Measurements from ENCODE around the gene CRYBG1. TPM values are rescaled to one million over a fixed set of nuclear protein-coding genes. Genes with fewer than 3 reads are reported as not detected.

The CRYBG1 gene
- total and polyA plus RNA-seq, 2 of the 4 experiments (the other 2 are of a cell fraction), result 0.38 to 1.1 TPM

DNA sequence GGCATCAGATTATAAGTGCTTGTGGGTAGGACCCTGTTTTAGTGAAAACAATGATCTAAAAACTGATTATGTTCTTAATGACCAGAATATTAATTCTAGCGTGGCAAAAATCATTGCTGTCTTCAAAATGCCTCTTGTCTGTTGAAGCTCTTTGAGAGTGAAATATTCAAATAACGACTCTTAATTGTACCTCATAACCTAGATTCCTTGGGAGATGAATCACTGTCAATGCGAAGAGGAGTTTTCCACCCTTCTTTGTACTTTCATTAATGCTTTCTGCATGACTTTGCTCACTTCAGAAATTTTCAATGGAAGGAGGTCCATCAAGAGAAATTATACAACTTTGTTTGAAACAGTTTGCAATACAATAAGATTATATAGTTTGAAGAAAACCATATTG is 71.5 kb downstream of the CRYBG1 start:
- Histone ChIP-seq H3K36me3 (ENCODE audit: control insufficient read depth, insufficient read depth, low read length) (no peaks in the 10 kb centered on the region), H3K14ac (replicated peaks; ENCODE audit: low read depth, low read length) (no peak overlapping the region), H3K4me2 (ENCODE audit: low read depth, low read length) (no peak overlapping the region), H3K9me1 (ENCODE audit: insufficient read depth, low read length) (no peaks in the 10 kb centered on the region), H2BK5ac (ENCODE audit: low read depth, low read length, poor library complexity, severe bottlenecking) (no peak overlapping the region), H3K4me1 (ENCODE audit: control insufficient read depth, insufficient read depth, low read length) (no peaks in the 10 kb centered on the region), H3K27me3 (ENCODE audit: control insufficient read depth, insufficient read depth, low read length) (peaks cover 16% of the 10 kb centered on the region), H2BK120ac (ENCODE audit: low read depth, low read length) (no peak overlapping the region), H3K56ac (ENCODE audit: extremely low read depth, insufficient read depth, low read length) (no peak overlapping the region), H2AK5ac (ENCODE audit: low read depth, low read length) (no peak overlapping the region), H3K4ac (ENCODE audit: low read depth, low read length) (no peak overlapping the region), H2BK15ac (ENCODE audit: low read depth, low read length) (no peak overlapping the region), H3K4me3 (ENCODE audit: insufficient read depth, low read depth, low read length) (no peak overlapping the region), H4K8ac (ENCODE audit: low read depth in 2 of 2, low read length in 2 of 2) (no peak overlapping the region), H2AFZ (replicated peaks; ENCODE audit: low read length, poor library complexity) (no peak overlapping the region), H3K79me1 (ENCODE audit: low read depth in 1 of 2, low read length in 2 of 2) (no peaks in the 10 kb centered on the region), H3K9me3 (ENCODE audit: control insufficient read depth, insufficient read depth, low read length) (no peaks in the 10 kb centered on the region), H4K20me1 (ENCODE audit: insufficient read depth, low read length) (no peaks in the 10 kb centered on the region), H3K27ac (ENCODE audit: insufficient read depth, low read length) (no peak overlapping the region), H3K18ac (ENCODE audit: low read depth, low read length) (no peak overlapping the region), H4K5ac (ENCODE audit: low read depth, low read length) (no peak overlapping the region), H3K9ac (ENCODE audit: low read depth, low read length) (no peak overlapping the region), H4K91ac (ENCODE audit: insufficient read depth, low read depth, low read length) (no peak overlapping the region), H3K23ac (ENCODE audit: low read depth, low read length) (no peak overlapping the region), H2AK9ac (replicated peaks; ENCODE audit: low read depth, low read length, poor library complexity) (no peak overlapping the region), H2BK20ac (ENCODE audit: low read depth, low read length) (no peak overlapping the region)
- ATAC-seq (ENCODE audit: low read depth) (no peak), DNase-seq (no peak)
- TF ChIP-seq RAD21 (IDR thresholded peaks at IDR 0.05; ENCODE audit: low read length), result no peak
- no CpG with 5 or more reads among the region's 3 CpGs for WGBS, 2 experiments (ENCODE audit: extremely low coverage in 2 of 2, insufficient read length in 1 of 2)
- in situ Hi-C loops (cut with MboI; ENCODE audit: low sequenced_read_pairs) (no loop called here), intact Hi-C loops (cut with micrococcal nuclease) (no loop called here), dilution Hi-C loops (cut with HindIII; ENCODE audit: low sequenced_read_pairs, unreplicated experiment) (loop anchor here (25.0 kb wide), 1 partner anchor 130 kb away; no protein-coding TSS in a partner anchor)
- CTCF ChIA-PET, result no interaction called here
- no TSS peak for BruUV-seq (replicated peaks)
- POLR2A ChIA-PET (ENCODE audit: unreplicated experiment), result no interaction called here

All from IMR-90 (cell line).